OCI-LY7 (cell line): ENCODE data around the gene ARGLU1. TPM values are rescaled to one million over a fixed set of nuclear protein-coding genes. Genes with fewer than 3 reads are reported as not detected.

Experiments used
- BruUV-seq: library from RNA; stranded (reverse); fragments of 400-500 nt; replicated peaks from 2 replicates; lab custom pipeline; 2021; lab: Mats Ljungman, UMichigan
- CTCF ChIA-PET: fragments of 300-600 bp; sonication (Branson Sonifier 250); formaldehyde crosslinking; loops from one replicate; lab custom pipeline; 2022; ENCODE audit warnings: antibody characterized with exemption; ENCODE audit not compliant: unreplicated experiment; lab: Charles Lee
- POLR2A ChIA-PET: fragments of 300-600 bp; sonication (Branson Sonifier 250); formaldehyde crosslinking; loops from one replicate; lab custom pipeline; 2022; ENCODE audit warnings: antibody characterized with exemption; lab: Charles Lee
- DNase-seq: peaks from one replicate; pipeline ENCODE4 v3.0.0-alpha.2; 2015; ENCODE audit warnings: low spot score
- H2AFZ ChIP-seq: fragments of 200-600 bp; sonication (generic), shearing (Covaris generic); 2 replicates; pipeline ENCODE4 v1.6.1; 2014; ENCODE audit warnings: mild to moderate bottlenecking, antibody characterized with exemption, low read length, moderate library complexity
- H3K27ac ChIP-seq: fragments of 200-600 bp; sonication (generic); 2 replicates; pipeline ENCODE4 v1.5.1; 2014; ENCODE audit warnings: mixed run types, low read depth, mild to moderate bottlenecking, moderate library complexity, low read length, inconsistent platforms; ENCODE audit not compliant: poor library complexity, severe bottlenecking
- H3K36me3 ChIP-seq: fragments of 200-600 bp; sonication (generic); 2 replicates; pipeline ENCODE4 v1.6.1; 2014; ENCODE audit warnings: mild to moderate bottlenecking, antibody characterized with exemption, low read length, moderate library complexity, mixed read lengths; ENCODE audit not compliant: insufficient read depth
- H3K4me1 ChIP-seq: fragments of 200-600 bp; sonication (generic); 2 replicates; pipeline ENCODE4 v1.5.1; 2014; ENCODE audit warnings: mild to moderate bottlenecking, low read length; ENCODE audit not compliant: insufficient read depth, poor library complexity, severe bottlenecking
- H3K4me2 ChIP-seq: fragments of 200-600 bp; sonication (generic); 2 replicates; pipeline ENCODE4 v1.6.1; 2014; ENCODE audit warnings: mild to moderate bottlenecking, low read length
- H3K4me3 ChIP-seq: fragments of 200-600 bp; sonication (generic); 2 replicates; pipeline ENCODE4 v1.5.1; 2014; ENCODE audit warnings: mild to moderate bottlenecking, low read depth, low read length; ENCODE audit not compliant: poor library complexity, severe bottlenecking
- H3K79me2 ChIP-seq: fragments of 200-600 bp; sonication (generic); 2 replicates; pipeline ENCODE4 v1.6.1; 2016; ENCODE audit warnings: low read depth, mild to moderate bottlenecking, low read length, moderate library complexity, mixed read lengths; ENCODE audit not compliant: insufficient read depth
- H3K9me2 ChIP-seq: fragments of 200-600 bp; sonication (generic); 2 replicates; pipeline ENCODE4 v1.6.1; 2016; ENCODE audit warnings: mild to moderate bottlenecking, low read length, mixed read lengths; ENCODE audit not compliant: insufficient read depth
- H3K9me3 ChIP-seq: fragments of 200-600 bp; sonication (generic); 2 replicates; pipeline ENCODE4 v1.6.1; 2014; ENCODE audit warnings: mild to moderate bottlenecking, mixed run types, low read length, mixed read lengths
- H4K20me1 ChIP-seq: fragments of 200-600 bp; sonication (generic); 2 replicates; pipeline ENCODE4 v1.6.1; 2014; ENCODE audit warnings: mild to moderate bottlenecking, antibody characterized with exemption, low read length, moderate library complexity, mixed read lengths; ENCODE audit not compliant: insufficient read depth
- CTCF ChIP-seq: fragments of 200-600 bp; sonication (generic); conservative IDR thresholded peaks from 2 replicates; pipeline ENCODE4 v1.5.1; 2014; ENCODE audit warnings: mild to moderate bottlenecking, antibody characterized with exemption, low read length, moderate library complexity, mixed read lengths
- EZH2phosphoT487 ChIP-seq: fragments of 200-600 bp; sonication (generic); IDR thresholded peaks from 2 replicates; pipeline ENCODE4 v1.6.1; 2018; ENCODE audit warnings: low read depth, borderline replicate concordance, mild to moderate bottlenecking, mixed run types, antibody characterized with exemption, low read length, moderate library complexity, mixed read lengths
- intact Hi-C: fragments of 100-400 bp; cut with micrococcal nuclease; formaldehyde crosslinking; loops from one replicate; pipeline ENCODE4 v1.10.0; 2022; ENCODE audit not compliant: unreplicated experiment
- total RNA-seq, 2 experiments: library from RNA; depleted of rRNA in 1 of 2; stranded (reverse); fragments of >200 nt in 1 of 2; shearing (Covaris generic) in 1 of 2; gene quantifications; 2 replicates each; pipeline ENCODE4 v1.2.3, GENCODE V29; 2014 to 2022

Gene ARGLU1
- total RNA-seq, 2 experiments from 2014 or later: 71.6 to 71.9 TPM

GRCh38 chr13:106551350-106551749, 16.6 kb downstream of the ARGLU1 start:
- Histone ChIP-seq H3K79me2 (peaks cover 89% of the 10 kb centered on the region), H2AFZ (no peak overlapping the region), H4K20me1 (peaks cover 15% of the 10 kb centered on the region; the same call in 1 of the 2 replicates), H3K9me3 (no peaks in the 10 kb centered on the region), H3K4me1 (no peaks in the 10 kb centered on the region), H3K9me2 (no peaks in the 10 kb centered on the region), H3K4me3 (no peak overlapping the region), H3K36me3 (peaks cover 92% of the 10 kb centered on the region), H3K27ac (no peak overlapping the region), H3K4me2 (no peak overlapping the region)
- intact Hi-C loops: no loop called here
- ChIA-PET CTCF (no interaction called here), POLR2A (no interaction called here)
- BruUV-seq: no TSS peak
- DNase-seq: no peak
- TF ChIP-seq CTCF: no peak
- no peak for TF ChIP-seq EZH2phosphoT487

- POLR2A ChIA-PET: no interaction called here
- intact Hi-C loops: no loop called here
- CTCF ChIA-PET: no interaction called here
- Histone ChIP-seq H3K9me3 (no peaks in the 10 kb centered on the region), H3K4me2 (no peak overlapping the region), H4K20me1 (peaks cover 15% of the 10 kb centered on the region; the same call in 1 of the 2 replicates), H3K27ac (no peak overlapping the region), H3K4me3 (no peak overlapping the region), H3K36me3 (peaks cover 90% of the 10 kb centered on the region), H3K79me2 (peaks cover 89% of the 10 kb centered on the region), H3K9me2 (no peaks in the 10 kb centered on the region), H2AFZ (no peak overlapping the region), H3K4me1 (no peaks in the 10 kb centered on the region)
- BruUV-seq: no TSS peak
- TF ChIP-seq EZH2phosphoT487: no peak
- TF ChIP-seq CTCF: no peak
- DNase-seq: no peak
Measured at GRCh38 chr13:106550570-106551135, 17.3 kb downstream of the ARGLU1 start.

GRCh38 chr13:106548064-106548696, 19.8 kb downstream of the ARGLU1 start:
- peaks cover 79% of the 10 kb centered on the region for H3K36me3 ChIP-seq
- no peak overlapping the region for H3K4me3 ChIP-seq
- peaks cover 75% of the 10 kb centered on the region for H3K79me2 ChIP-seq
- ChIA-PET POLR2A (interaction anchor here (0.7 kb wide), 1 partner anchor 516 kb away, joined by 5 read pairs; no protein-coding TSS in a partner anchor), CTCF (no interaction called here)
- H3K9me2 ChIP-seq: no peaks in the 10 kb centered on the region
- no peaks in the 10 kb centered on the region for H3K4me1 ChIP-seq
- H2AFZ ChIP-seq: no peak overlapping the region
- BruUV-seq: no TSS peak
- H3K27ac ChIP-seq: no peak overlapping the region
- DNase-seq: no peak
- TF ChIP-seq CTCF: no peak
- no peak for TF ChIP-seq EZH2phosphoT487
- peaks cover 9% of the 10 kb centered on the region; the same call in 1 of the 2 replicates for H4K20me1 ChIP-seq
- intact Hi-C loops: no loop called here
- H3K9me3 ChIP-seq: no peaks in the 10 kb centered on the region
- H3K4me2 ChIP-seq: no peak overlapping the region
